ENCODE results near the gene FGFR4.

FGFR4 gene

GRCh38 chr5:177085985-177086653 is 596 bp upstream of the FGFR4 start:
- no peak for DNase-seq

GRCh38 chr5:177087398-177088005 is 787 bp downstream of the FGFR4 start:
- no peak for DNase-seq

- no peak for DNase-seq
Observed at GRCh38 chr5:177089127-177089526, 2.4 kb downstream of the FGFR4 start.

- DNase-seq = no peak
Observed at GRCh38 chr5:177089825-177090641, 3.3 kb downstream of the FGFR4 start.

- DNase-seq = no peak
Observed at GRCh38 chr5:177090813-177091212, 4.1 kb downstream of the FGFR4 start.

- DNase-seq = no peak
Observed at GRCh38 chr5:177091232-177091631, 4.5 kb downstream of the FGFR4 start.

GRCh38 chr5:177092178-177093081 is 5.7 kb downstream of the FGFR4 start:
- no peak for DNase-seq

GRCh38 chr5:177093082-177093712 is 6.5 kb downstream of the FGFR4 start:
- DNase-seq = no peak

- DNase-seq = no peak
Observed at GRCh38 chr5:177093803-177094202, 7.1 kb downstream of the FGFR4 start.

GRCh38 chr5:177094224-177095087 is 7.7 kb downstream of the FGFR4 start:
- no peak for DNase-seq

- no peak for DNase-seq
Observed at GRCh38 chr5:177095088-177095669, 8.5 kb downstream of the FGFR4 start.

GRCh38 chr5:177096162-177097015 is 9.7 kb downstream of the FGFR4 start:
- DNase-seq = no peak

- no peak for DNase-seq
Observed at GRCh38 chr5:177097016-177097985, 10.6 kb downstream of the FGFR4 start.

GRCh38 chr5:177098120-177098469 is 11.4 kb downstream of the FGFR4 start:
- no peak for DNase-seq

GRCh38 chr5:177098470-177099141 is 11.9 kb downstream of the FGFR4 start:
- no peak for DNase-seq

GRCh38 chr5:177099422-177100093 is 12.8 kb downstream of the FGFR4 start:
- DNase-seq = no peak

GRCh38 chr5:177100714-177101121 is 14.0 kb downstream of the FGFR4 start:
- no peak for DNase-seq

All from NCI-H82 (cell line).